C4-2B (cell line): ENCODE data around the gene MBTPS1.

Experiments
- H3K27ac ChIP-seq: fragments of 450-650 bp; 2 replicates; pipeline ENCODE4 v1.5.1; 2017
- ZFX ChIP-seq: fragments of 450-650 bp; IDR thresholded peaks from 2 replicates; pipeline ENCODE4 v1.6.1; 2017
- TF ChIP-seq, protein P1 (sequence below): fragments of 450-650 bp; conservative IDR thresholded peaks from 2 replicates; pipeline ENCODE4 v1.5.1; 2017; ENCODE audit warnings: mild to moderate bottlenecking

Gene MBTPS1

GRCh38 chr16:84143081-84143480 lies 26.3 kb upstream of the MBTPS1 start:
- H3K27ac ChIP-seq, result no peak overlapping the region
- TF ChIP-seq ZFX, result no peak
- TF ChIP-seq, protein P1, sequence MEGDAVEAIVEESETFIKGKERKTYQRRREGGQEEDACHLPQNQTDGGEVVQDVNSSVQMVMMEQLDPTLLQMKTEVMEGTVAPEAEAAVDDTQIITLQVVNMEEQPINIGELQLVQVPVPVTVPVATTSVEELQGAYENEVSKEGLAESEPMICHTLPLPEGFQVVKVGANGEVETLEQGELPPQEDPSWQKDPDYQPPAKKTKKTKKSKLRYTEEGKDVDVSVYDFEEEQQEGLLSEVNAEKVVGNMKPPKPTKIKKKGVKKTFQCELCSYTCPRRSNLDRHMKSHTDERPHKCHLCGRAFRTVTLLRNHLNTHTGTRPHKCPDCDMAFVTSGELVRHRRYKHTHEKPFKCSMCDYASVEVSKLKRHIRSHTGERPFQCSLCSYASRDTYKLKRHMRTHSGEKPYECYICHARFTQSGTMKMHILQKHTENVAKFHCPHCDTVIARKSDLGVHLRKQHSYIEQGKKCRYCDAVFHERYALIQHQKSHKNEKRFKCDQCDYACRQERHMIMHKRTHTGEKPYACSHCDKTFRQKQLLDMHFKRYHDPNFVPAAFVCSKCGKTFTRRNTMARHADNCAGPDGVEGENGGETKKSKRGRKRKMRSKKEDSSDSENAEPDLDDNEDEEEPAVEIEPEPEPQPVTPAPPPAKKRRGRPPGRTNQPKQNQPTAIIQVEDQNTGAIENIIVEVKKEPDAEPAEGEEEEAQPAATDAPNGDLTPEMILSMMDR, result no peak

- H3K27ac ChIP-seq, result no peak overlapping the region
- TF ChIP-seq, protein P1, result no peak
These were observed 24.5 kb upstream of the MBTPS1 start for GRCh38 chr16:84141143-84141670.

DNA sequence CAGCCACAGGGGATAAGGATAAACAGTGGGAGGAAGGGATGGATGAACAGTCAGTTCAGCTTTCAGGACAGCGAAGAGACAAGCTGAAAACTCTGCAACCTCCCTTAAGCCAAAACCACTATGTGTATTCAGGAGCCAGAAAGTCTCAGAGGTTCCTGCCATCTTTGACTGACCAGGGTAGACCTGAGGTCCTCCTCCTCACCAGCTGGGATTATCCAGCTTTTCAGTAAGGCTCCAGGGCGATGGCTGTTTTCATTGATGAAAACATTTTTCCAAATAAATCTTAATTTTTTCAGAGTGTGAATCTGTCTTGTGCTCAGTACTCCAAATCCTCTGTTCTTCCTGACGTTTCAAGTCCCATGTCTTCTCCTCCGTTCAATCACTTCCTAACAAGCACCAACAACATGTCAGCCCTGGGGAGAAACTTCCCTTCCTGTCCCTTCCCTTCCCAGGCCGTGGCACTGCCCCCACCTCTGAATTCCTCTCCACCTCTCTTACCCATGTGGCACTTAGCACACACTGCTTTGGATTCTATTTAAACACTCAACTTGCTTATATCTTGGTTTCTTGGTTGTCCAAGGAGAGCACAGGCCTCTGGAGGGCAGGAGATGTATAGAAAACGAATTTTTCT lies 23.0 kb upstream of the MBTPS1 start:
- H3K27ac ChIP-seq, result no peak overlapping the region
- TF ChIP-seq ZFX, result no peak

- TF ChIP-seq ZFX, result no peak
- TF ChIP-seq, protein P1, result no peak
- H3K27ac ChIP-seq, result no peak overlapping the region
These were observed 22.3 kb upstream of the MBTPS1 start for GRCh38 chr16:84138824-84139627.

DNA sequence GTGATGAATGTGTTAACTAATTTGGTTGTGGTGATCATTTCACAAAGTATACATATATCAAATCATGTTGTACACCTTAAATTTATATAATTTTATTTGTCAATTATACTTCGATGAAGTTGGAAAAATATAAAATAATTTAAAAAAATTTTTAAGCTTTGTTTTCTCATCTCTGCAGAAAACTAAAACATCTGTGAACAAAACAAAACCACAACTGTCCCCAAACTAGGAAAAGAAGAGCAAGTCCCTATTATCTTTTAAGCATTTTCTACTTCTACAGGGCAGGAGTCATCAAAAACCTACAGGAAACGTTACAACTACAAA lies 21.7 kb upstream of the MBTPS1 start:
- TF ChIP-seq, protein P1, result no peak
- TF ChIP-seq ZFX, result no peak
- no peak overlapping the region for H3K27ac ChIP-seq

GRCh38 chr16:84137769-84138357 lies 21.1 kb upstream of the MBTPS1 start:
- no peak overlapping the region for H3K27ac ChIP-seq
- TF ChIP-seq ZFX, result no peak
- TF ChIP-seq, protein P1, result no peak

DNA sequence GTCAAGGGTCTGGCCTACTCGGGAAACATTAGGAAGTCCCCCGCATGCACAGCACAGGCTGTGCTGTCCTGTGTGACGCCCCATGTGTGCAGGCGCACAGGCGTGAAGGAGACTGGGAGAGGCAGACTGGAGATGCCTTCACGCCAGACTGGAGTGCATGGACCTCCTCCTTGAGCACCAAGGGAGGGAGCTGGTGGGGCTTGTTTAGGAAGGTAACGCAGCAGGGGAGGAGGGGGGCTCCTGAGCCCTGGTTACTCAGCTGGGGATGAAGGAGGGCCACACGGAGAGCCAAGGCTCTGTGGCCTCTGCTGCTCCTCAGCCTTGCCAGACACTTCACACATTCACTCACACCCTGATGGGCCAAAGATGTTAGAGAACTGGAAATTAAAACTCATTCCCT lies 20.5 kb upstream of the MBTPS1 start:
- TF ChIP-seq, protein P1, result no peak
- no peak for TF ChIP-seq ZFX
- H3K27ac ChIP-seq, result no peak overlapping the region
